ENCODE data around the gene TNFSF15. TPM values are rescaled to one million over a fixed set of nuclear protein-coding genes. Genes with fewer than 3 reads are reported as not detected.

The TNFSF15 gene
- total RNA-seq, 1 donor from 2014 or later = 0.52 TPM

- H3K27ac ChIP-seq (ENCODE audit: low read depth, low read length) = no peak overlapping the region
- H3K4me3 ChIP-seq (ENCODE audit: low read length in 3 of 3) = no peak overlapping the region
- no peaks in the 10 kb centered on the region for H3K27me3 ChIP-seq (ENCODE audit: control insufficient read depth in 3 of 3, insufficient read depth in 3 of 3, low read length in 3 of 3)
- H3K36me3 ChIP-seq (ENCODE audit: control insufficient read depth in 3 of 3, insufficient read depth in 3 of 3, low read length in 3 of 3) = no peaks in the 10 kb centered on the region
- H3K9me3 ChIP-seq (ENCODE audit: control insufficient read depth in 3 of 3, low read length in 3 of 3) = no peaks in the 10 kb centered on the region
- H3K4me1 ChIP-seq (ENCODE audit: control insufficient read depth in 3 of 3, insufficient read depth in 3 of 3, low read length in 3 of 3) = no peaks in the 10 kb centered on the region
- H3K9ac ChIP-seq (ENCODE audit: low read depth in 1 of 3, low read length in 3 of 3) = no peak overlapping the region
These were observed 19.4 kb upstream of the TNFSF15 start for GRCh38 chr9:114825126-114825795.

GRCh38 chr9:114824110-114824509 lies 18.3 kb upstream of the TNFSF15 start:
- no peaks in the 10 kb centered on the region for H3K4me1 ChIP-seq (ENCODE audit: control insufficient read depth in 3 of 3, insufficient read depth in 3 of 3, low read length in 3 of 3)
- no peaks in the 10 kb centered on the region for H3K27me3 ChIP-seq (ENCODE audit: control insufficient read depth in 3 of 3, insufficient read depth in 3 of 3, low read length in 3 of 3)
- H3K36me3 ChIP-seq (ENCODE audit: control insufficient read depth in 3 of 3, insufficient read depth in 3 of 3, low read length in 3 of 3) = no peaks in the 10 kb centered on the region
- H3K9ac ChIP-seq (ENCODE audit: low read depth in 1 of 3, low read length in 3 of 3) = no peak overlapping the region
- H3K27ac ChIP-seq (ENCODE audit: low read depth, low read length) = no peak overlapping the region
- no peaks in the 10 kb centered on the region for H3K9me3 ChIP-seq (ENCODE audit: control insufficient read depth in 3 of 3, low read length in 3 of 3)
- H3K4me3 ChIP-seq (ENCODE audit: low read length in 3 of 3) = no peak overlapping the region

- no peaks in the 10 kb centered on the region for H3K27me3 ChIP-seq (ENCODE audit: control insufficient read depth in 3 of 3, insufficient read depth in 3 of 3, low read length in 3 of 3)
- H3K4me1 ChIP-seq (ENCODE audit: control insufficient read depth in 3 of 3, insufficient read depth in 3 of 3, low read length in 3 of 3) = no peaks in the 10 kb centered on the region
- no peaks in the 10 kb centered on the region for H3K36me3 ChIP-seq (ENCODE audit: control insufficient read depth in 3 of 3, insufficient read depth in 3 of 3, low read length in 3 of 3)
- no peak overlapping the region for H3K27ac ChIP-seq (ENCODE audit: low read depth, low read length)
- H3K9ac ChIP-seq (ENCODE audit: low read depth in 1 of 3, low read length in 3 of 3) = no peak overlapping the region
- no peaks in the 10 kb centered on the region for H3K9me3 ChIP-seq (ENCODE audit: control insufficient read depth in 3 of 3, low read length in 3 of 3)
- H3K4me3 ChIP-seq (ENCODE audit: low read length in 3 of 3) = no peak overlapping the region
These were observed 17.6 kb upstream of the TNFSF15 start for GRCh38 chr9:114823441-114823840.

GRCh38 chr9:114822708-114823107 lies 16.9 kb upstream of the TNFSF15 start:
- Histone ChIP-seq H3K9me3 (ENCODE audit: control insufficient read depth in 3 of 3, low read length in 3 of 3) (no peaks in the 10 kb centered on the region), H3K27me3 (ENCODE audit: control insufficient read depth in 3 of 3, insufficient read depth in 3 of 3, low read length in 3 of 3) (no peaks in the 10 kb centered on the region), H3K27ac (ENCODE audit: low read depth, low read length) (no peak overlapping the region), H3K4me1 (ENCODE audit: control insufficient read depth in 3 of 3, insufficient read depth in 3 of 3, low read length in 3 of 3) (no peaks in the 10 kb centered on the region), H3K9ac (ENCODE audit: low read depth in 1 of 3, low read length in 3 of 3) (no peak overlapping the region), H3K4me3 (ENCODE audit: low read length in 3 of 3) (no peak overlapping the region), H3K36me3 (ENCODE audit: control insufficient read depth in 3 of 3, insufficient read depth in 3 of 3, low read length in 3 of 3) (no peaks in the 10 kb centered on the region)

- H3K9me3 ChIP-seq (ENCODE audit: control insufficient read depth in 3 of 3, low read length in 3 of 3) = no peaks in the 10 kb centered on the region
- H3K27ac ChIP-seq (ENCODE audit: low read depth, low read length) = no peak overlapping the region
- H3K27me3 ChIP-seq (ENCODE audit: control insufficient read depth in 3 of 3, insufficient read depth in 3 of 3, low read length in 3 of 3) = no peaks in the 10 kb centered on the region
- no peaks in the 10 kb centered on the region for H3K4me1 ChIP-seq (ENCODE audit: control insufficient read depth in 3 of 3, insufficient read depth in 3 of 3, low read length in 3 of 3)
- no peak overlapping the region for H3K4me3 ChIP-seq (ENCODE audit: low read length in 3 of 3)
- no peak overlapping the region for H3K9ac ChIP-seq (ENCODE audit: low read depth in 1 of 3, low read length in 3 of 3)
- no peaks in the 10 kb centered on the region for H3K36me3 ChIP-seq (ENCODE audit: control insufficient read depth in 3 of 3, insufficient read depth in 3 of 3, low read length in 3 of 3)
These were observed 15.1 kb upstream of the TNFSF15 start for GRCh38 chr9:114820776-114821501.

GRCh38 chr9:114818178-114818577 lies 12.3 kb upstream of the TNFSF15 start:
- Histone ChIP-seq H3K27ac (ENCODE audit: low read depth, low read length) (no peak overlapping the region), H3K4me1 (ENCODE audit: control insufficient read depth in 3 of 3, insufficient read depth in 3 of 3, low read length in 3 of 3) (no peaks in the 10 kb centered on the region), H3K9me3 (ENCODE audit: control insufficient read depth in 3 of 3, low read length in 3 of 3) (no peaks in the 10 kb centered on the region), H3K27me3 (ENCODE audit: control insufficient read depth in 3 of 3, insufficient read depth in 3 of 3, low read length in 3 of 3) (peaks cover 0 to under 1% (median 0%) of the 10 kb centered on the region in 3 donors), H3K36me3 (ENCODE audit: control insufficient read depth in 3 of 3, insufficient read depth in 3 of 3, low read length in 3 of 3) (no peaks in the 10 kb centered on the region), H3K9ac (ENCODE audit: low read depth in 1 of 3, low read length in 3 of 3) (no peak overlapping the region), H3K4me3 (ENCODE audit: low read length in 3 of 3) (no peak overlapping the region)

GRCh38 chr9:114813717-114814418 lies 8.0 kb upstream of the TNFSF15 start:
- Histone ChIP-seq H3K27ac (ENCODE audit: low read depth, low read length) (no peak overlapping the region), H3K27me3 (ENCODE audit: control insufficient read depth in 3 of 3, insufficient read depth in 3 of 3, low read length in 3 of 3) (peaks cover 0 to 3% (median 0%) of the 10 kb centered on the region in 3 donors), H3K4me1 (ENCODE audit: control insufficient read depth in 3 of 3, insufficient read depth in 3 of 3, low read length in 3 of 3) (no peaks in the 10 kb centered on the region), H3K9me3 (ENCODE audit: control insufficient read depth in 3 of 3, low read length in 3 of 3) (no peaks in the 10 kb centered on the region), H3K36me3 (ENCODE audit: control insufficient read depth in 3 of 3, insufficient read depth in 3 of 3, low read length in 3 of 3) (no peaks in the 10 kb centered on the region), H3K9ac (ENCODE audit: low read depth in 1 of 3, low read length in 3 of 3) (no peak overlapping the region), H3K4me3 (ENCODE audit: low read length in 3 of 3) (no peak overlapping the region)

GRCh38 chr9:114811966-114812636 lies 6.3 kb upstream of the TNFSF15 start:
- peaks cover 0 to 3% (median 0%) of the 10 kb centered on the region in 3 donors for H3K27me3 ChIP-seq (ENCODE audit: control insufficient read depth in 3 of 3, insufficient read depth in 3 of 3, low read length in 3 of 3)
- H3K9ac ChIP-seq (ENCODE audit: low read depth in 1 of 3, low read length in 3 of 3) = no peak overlapping the region
- no peaks in the 10 kb centered on the region for H3K36me3 ChIP-seq (ENCODE audit: control insufficient read depth in 3 of 3, insufficient read depth in 3 of 3, low read length in 3 of 3)
- no peak overlapping the region for H3K27ac ChIP-seq (ENCODE audit: low read depth, low read length)
- H3K4me3 ChIP-seq (ENCODE audit: low read length in 3 of 3) = no peak overlapping the region
- H3K4me1 ChIP-seq (ENCODE audit: control insufficient read depth in 3 of 3, insufficient read depth in 3 of 3, low read length in 3 of 3) = peaks cover 0 to 2% (median 2%) of the 10 kb centered on the region in 3 donors
- H3K9me3 ChIP-seq (ENCODE audit: control insufficient read depth in 3 of 3, low read length in 3 of 3) = no peaks in the 10 kb centered on the region

- no peak overlapping the region for H3K4me3 ChIP-seq (ENCODE audit: low read length in 3 of 3)
- H3K4me1 ChIP-seq (ENCODE audit: control insufficient read depth in 3 of 3, insufficient read depth in 3 of 3, low read length in 3 of 3) = peaks cover 4 to 10% (median 10%) of the 10 kb centered on the region in 3 donors
- peaks cover 0 to 3% (median 0%) of the 10 kb centered on the region in 3 donors for H3K27me3 ChIP-seq (ENCODE audit: control insufficient read depth in 3 of 3, insufficient read depth in 3 of 3, low read length in 3 of 3)
- H3K27ac ChIP-seq (ENCODE audit: low read depth, low read length) = no peak overlapping the region
- H3K36me3 ChIP-seq (ENCODE audit: control insufficient read depth in 3 of 3, insufficient read depth in 3 of 3, low read length in 3 of 3) = no peaks in the 10 kb centered on the region
- no peaks in the 10 kb centered on the region for H3K9me3 ChIP-seq (ENCODE audit: control insufficient read depth in 3 of 3, low read length in 3 of 3)
- no peak overlapping the region for H3K9ac ChIP-seq (ENCODE audit: low read depth in 1 of 3, low read length in 3 of 3)
These were observed 5.5 kb upstream of the TNFSF15 start for GRCh38 chr9:114811301-114811700.

Data from skeletal muscle tissue (tissue), 4 donors.